Neural crest cell (in vitro differentiated cells): ENCODE measurements around the gene NEK7. TPM values are rescaled to one million over a fixed set of nuclear protein-coding genes. Genes with fewer than 3 reads are reported as not detected.

Experiments used
- DNase-seq: peaks from one replicate; pipeline ENCODE4 v3.0.0; 2021; ENCODE audit warnings: low read depth, mixed read lengths, low spot score
- H3K27ac Mint-ChIP-seq: one replicate; pipeline ENCODE4 v1.8.0; 2021; ENCODE audit warnings: mild to moderate bottlenecking, mixed read lengths; ENCODE audit not compliant: unreplicated experiment
- H3K27me3 Mint-ChIP-seq: 2 replicates; pipeline ENCODE4 v1.8.0; 2021; ENCODE audit warnings: low read depth, mild to moderate bottlenecking, mixed read lengths
- H3K36me3 Mint-ChIP-seq: 2 replicates; pipeline ENCODE4 v1.8.0; 2021; ENCODE audit warnings: low read depth, mild to moderate bottlenecking, mixed read lengths
- H3K4me1 Mint-ChIP-seq: 2 replicates; pipeline ENCODE4 v1.8.0; 2021; ENCODE audit warnings: mixed read lengths
- H3K4me3 Mint-ChIP-seq: one replicate; pipeline ENCODE4 v1.8.0; 2021; ENCODE audit warnings: mild to moderate bottlenecking, mixed read lengths
- H3K9me3 Mint-ChIP-seq: 2 replicates; pipeline ENCODE4 v1.8.0; 2021; ENCODE audit warnings: mixed read lengths
- CTCF ChIP-seq: fragments of 200-600 bp; sonication (generic); conservative IDR thresholded peaks from 2 replicates; pipeline ENCODE4 v1.5.0; 2021; ENCODE audit warnings: antibody characterized with exemption, mild to moderate bottlenecking
- total RNA-seq: library from RNA; stranded (reverse); gene quantifications from 2 replicates; pipeline ENCODE4 v1.2.1, GENCODE V29; 2021

The NEK7 gene
- total RNA-seq, 1 donor from 2014 or later, result 12.5 TPM

GRCh38 chr1:198228925-198229324, 72.1 kb downstream of the NEK7 start:
- no peak overlapping the region for H3K27ac Mint-ChIP-seq
- no peak for DNase-seq
- H3K27me3 Mint-ChIP-seq, result no peaks in the 10 kb centered on the region
- H3K4me1 Mint-ChIP-seq, result peaks cover 4% of the 10 kb centered on the region
- no peak for TF ChIP-seq CTCF
- H3K9me3 Mint-ChIP-seq, result peaks cover 3% of the 10 kb centered on the region
- peaks cover 5% of the 10 kb centered on the region for H3K36me3 Mint-ChIP-seq
- H3K4me3 Mint-ChIP-seq, result no peak overlapping the region

- H3K36me3 Mint-ChIP-seq, result peaks cover under 1% of the 10 kb centered on the region
- peaks cover 3% of the 10 kb centered on the region for H3K9me3 Mint-ChIP-seq
- no peak for DNase-seq
- no peak overlapping the region for H3K27ac Mint-ChIP-seq
- H3K4me1 Mint-ChIP-seq, result peaks cover 12% of the 10 kb centered on the region
- H3K4me3 Mint-ChIP-seq, result no peak overlapping the region
- no peak for TF ChIP-seq CTCF
- H3K27me3 Mint-ChIP-seq, result no peaks in the 10 kb centered on the region
Measured at GRCh38 chr1:198231779-198232178, 75.0 kb downstream of the NEK7 start.

GRCh38 chr1:198232378-198232777, 75.6 kb downstream of the NEK7 start:
- H3K27ac Mint-ChIP-seq, result no peak overlapping the region
- no peak overlapping the region for H3K4me3 Mint-ChIP-seq
- H3K9me3 Mint-ChIP-seq, result peaks cover 3% of the 10 kb centered on the region
- no peak for TF ChIP-seq CTCF
- DNase-seq, result no peak
- peaks cover 12% of the 10 kb centered on the region for H3K4me1 Mint-ChIP-seq
- no peaks in the 10 kb centered on the region for H3K27me3 Mint-ChIP-seq
- H3K36me3 Mint-ChIP-seq, result no peaks in the 10 kb centered on the region

GRCh38 chr1:198232940-198233675, 76.3 kb downstream of the NEK7 start:
- Mint-ChIP-seq H3K4me1 (peaks cover 12% of the 10 kb centered on the region), H3K4me3 (no peak overlapping the region), H3K27me3 (no peaks in the 10 kb centered on the region), H3K27ac (no peak overlapping the region), H3K36me3 (no peaks in the 10 kb centered on the region), H3K9me3 (peaks cover 3% of the 10 kb centered on the region)
- TF ChIP-seq CTCF, result no peak
- DNase-seq, result no peak

GRCh38 chr1:198234520-198235251, 77.9 kb downstream of the NEK7 start:
- Mint-ChIP-seq H3K27me3 (no peaks in the 10 kb centered on the region), H3K36me3 (no peaks in the 10 kb centered on the region), H3K9me3 (peaks cover 3% of the 10 kb centered on the region), H3K4me1 (peaks cover 12% of the 10 kb centered on the region), H3K4me3 (no peak overlapping the region), H3K27ac (no peak overlapping the region)
- TF ChIP-seq CTCF, result no peak
- DNase-seq, result no peak
